ENCODE measurements around the gene CA11. TPM values are rescaled to one million over a fixed set of nuclear protein-coding genes. Genes with fewer than 3 reads are reported as not detected.

CA11 gene
- total and polyA plus RNA-seq, 9 of the 15 experiments (the other 6 are each of a cell fraction or from before 2014, with no cell fraction given), result 2.9 to 19.9 (median 8.3) TPM

DNA sequence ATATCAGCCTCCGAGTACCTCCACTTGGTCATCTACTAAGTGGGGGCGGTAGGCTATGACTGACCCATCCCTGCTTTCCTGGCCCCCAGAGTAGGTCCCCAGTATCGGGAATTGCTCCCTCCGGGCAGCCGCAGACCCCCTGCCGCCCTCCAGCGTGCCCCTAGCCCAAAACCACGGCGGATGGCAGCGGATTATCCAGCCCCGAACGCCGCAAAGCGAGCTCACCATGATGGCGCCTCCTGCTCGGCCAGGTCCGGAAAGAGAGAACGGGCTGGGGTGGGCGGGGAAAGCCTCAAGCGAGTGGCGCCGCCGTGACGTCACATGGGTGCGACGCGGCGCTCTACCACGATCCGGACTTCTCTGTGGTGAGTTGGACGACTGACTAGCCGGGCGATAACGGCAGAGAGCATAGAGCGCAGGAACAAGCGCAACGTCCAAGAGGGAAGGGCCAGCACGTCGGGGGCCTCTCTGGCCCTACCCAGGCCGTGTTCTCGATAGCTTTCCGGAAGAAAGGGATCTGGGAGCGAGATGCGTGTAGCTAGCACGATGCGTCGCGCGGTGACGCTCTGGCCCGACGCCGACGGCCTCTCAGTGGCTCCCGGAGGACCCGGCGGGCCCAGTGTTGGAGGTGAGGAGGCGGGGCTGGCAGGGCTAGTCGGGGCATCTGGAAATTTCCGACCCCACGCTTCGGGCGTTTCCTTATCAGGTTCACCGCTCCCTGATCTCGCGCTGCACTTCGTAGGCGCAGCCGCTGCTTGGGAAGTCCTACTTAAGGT lies 26.9 kb downstream of the CA11 start, which contains the start of the genes RPL18 and SPHK2 (continued):
- peak; percentile 97 for TF ChIP-seq ATF1 (CRISPR knock-in tag; IDR thresholded peaks at IDR 0.05)
- peak; percentile 100 for TF ChIP-seq ATF1 (tag; IDR thresholded peaks at IDR 0.05)
- TF ChIP-seq CHD1 (IDR thresholded peaks at IDR 0.05; ENCODE audit: low read length), result peak; percentile 77
- peak; percentile 98 for TF ChIP-seq ELF2 (CRISPR knock-in tag; IDR thresholded peaks at IDR 0.05)
- TF ChIP-seq, protein P1, sequence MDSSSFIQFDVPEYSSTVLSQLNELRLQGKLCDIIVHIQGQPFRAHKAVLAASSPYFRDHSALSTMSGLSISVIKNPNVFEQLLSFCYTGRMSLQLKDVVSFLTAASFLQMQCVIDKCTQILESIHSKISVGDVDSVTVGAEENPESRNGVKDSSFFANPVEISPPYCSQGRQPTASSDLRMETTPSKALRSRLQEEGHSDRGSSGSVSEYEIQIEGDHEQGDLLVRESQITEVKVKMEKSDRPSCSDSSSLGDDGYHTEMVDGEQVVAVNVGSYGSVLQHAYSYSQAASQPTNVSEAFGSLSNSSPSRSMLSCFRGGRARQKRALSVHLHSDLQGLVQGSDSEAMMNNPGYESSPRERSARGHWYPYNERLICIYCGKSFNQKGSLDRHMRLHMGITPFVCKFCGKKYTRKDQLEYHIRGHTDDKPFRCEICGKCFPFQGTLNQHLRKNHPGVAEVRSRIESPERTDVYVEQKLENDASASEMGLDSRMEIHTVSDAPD (CRISPR knock-in tag; IDR thresholded peaks at IDR 0.05), result no peak
- TF ChIP-seq NRF1 (conservative IDR thresholded peaks at IDR 0.05 in 1 of 2, IDR thresholded peaks at IDR 0.05 in 1 of 2), result peak; percentile 87 to 89
- peak; percentile 96 for TF ChIP-seq TAF9B (IDR thresholded peaks at IDR 0.05; ENCODE audit: partially characterized antibody)
- TF ChIP-seq MYC (IDR thresholded peaks at IDR 0.05; ENCODE audit: low read depth, low read length), result peak; percentile 99
- peak; percentile 85; the same call in 1 of the 2 replicates for TF ChIP-seq MYC (CRISPR knock-in tag; IDR thresholded peaks at IDR 0.05; ENCODE audit: borderline replicate concordance, low read depth)
- TF ChIP-seq EZH2 (IDR thresholded peaks at IDR 0.05; ENCODE audit: borderline replicate concordance, low read depth, low read length), result no peak
- TF ChIP-seq FOSL1 (tag; conservative IDR thresholded peaks at IDR 0.05), result peak; percentile 65
- no peak for TF ChIP-seq ZNF282 (CRISPR knock-in tag; IDR thresholded peaks at IDR 0.05)
- peak; percentile 77; the same call in 1 of the 2 replicates for TF ChIP-seq ZNF766 (CRISPR knock-in tag; conservative IDR thresholded peaks at IDR 0.05)
- TF ChIP-seq SNIP1 (IDR thresholded peaks at IDR 0.05; ENCODE audit: low read depth), result peak; percentile 100
- TF ChIP-seq, protein P2, sequence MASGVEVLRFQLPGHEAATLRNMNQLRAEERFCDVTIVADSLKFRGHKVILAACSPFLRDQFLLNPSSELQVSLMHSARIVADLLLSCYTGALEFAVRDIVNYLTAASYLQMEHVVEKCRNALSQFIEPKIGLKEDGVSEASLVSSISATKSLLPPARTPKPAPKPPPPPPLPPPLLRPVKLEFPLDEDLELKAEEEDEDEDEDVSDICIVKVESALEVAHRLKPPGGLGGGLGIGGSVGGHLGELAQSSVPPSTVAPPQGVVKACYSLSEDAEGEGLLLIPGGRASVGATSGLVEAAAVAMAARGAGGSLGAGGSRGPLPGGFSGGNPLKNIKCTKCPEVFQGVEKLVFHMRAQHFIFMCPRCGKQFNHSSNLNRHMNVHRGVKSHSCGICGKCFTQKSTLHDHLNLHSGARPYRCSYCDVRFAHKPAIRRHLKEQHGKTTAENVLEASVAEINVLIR (CRISPR knock-in tag; IDR thresholded peaks at IDR 0.05), result peak; percentile 99
- TF ChIP-seq, protein P3, sequence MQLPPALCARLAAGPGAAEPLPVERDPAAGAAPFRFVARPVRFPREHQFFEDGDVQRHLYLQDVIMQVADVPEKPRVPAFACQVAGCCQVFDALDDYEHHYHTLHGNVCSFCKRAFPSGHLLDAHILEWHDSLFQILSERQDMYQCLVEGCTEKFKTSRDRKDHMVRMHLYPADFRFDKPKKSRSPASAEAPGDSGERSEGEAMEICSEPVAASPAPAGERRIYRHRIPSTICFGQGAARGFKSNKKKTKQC (CRISPR knock-in tag; IDR thresholded peaks at IDR 0.05), result 0 out of 2 replicates have a peak, but pooled peaks have one; percentile 48
- TF ChIP-seq, protein P4, sequence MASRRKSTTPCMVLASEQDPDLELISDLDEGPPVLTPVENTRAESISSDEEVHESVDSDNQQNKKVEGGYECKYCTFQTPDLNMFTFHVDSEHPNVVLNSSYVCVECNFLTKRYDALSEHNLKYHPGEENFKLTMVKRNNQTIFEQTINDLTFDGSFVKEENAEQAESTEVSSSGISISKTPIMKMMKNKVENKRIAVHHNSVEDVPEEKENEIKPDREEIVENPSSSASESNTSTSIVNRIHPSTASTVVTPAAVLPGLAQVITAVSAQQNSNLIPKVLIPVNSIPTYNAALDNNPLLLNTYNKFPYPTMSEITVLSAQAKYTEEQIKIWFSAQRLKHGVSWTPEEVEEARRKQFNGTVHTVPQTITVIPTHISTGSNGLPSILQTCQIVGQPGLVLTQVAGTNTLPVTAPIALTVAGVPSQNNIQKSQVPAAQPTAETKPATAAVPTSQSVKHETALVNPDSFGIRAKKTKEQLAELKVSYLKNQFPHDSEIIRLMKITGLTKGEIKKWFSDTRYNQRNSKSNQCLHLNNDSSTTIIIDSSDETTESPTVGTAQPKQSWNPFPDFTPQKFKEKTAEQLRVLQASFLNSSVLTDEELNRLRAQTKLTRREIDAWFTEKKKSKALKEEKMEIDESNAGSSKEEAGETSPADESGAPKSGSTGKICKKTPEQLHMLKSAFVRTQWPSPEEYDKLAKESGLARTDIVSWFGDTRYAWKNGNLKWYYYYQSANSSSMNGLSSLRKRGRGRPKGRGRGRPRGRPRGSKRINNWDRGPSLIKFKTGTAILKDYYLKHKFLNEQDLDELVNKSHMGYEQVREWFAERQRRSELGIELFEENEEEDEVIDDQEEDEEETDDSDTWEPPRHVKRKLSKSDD (conservative IDR thresholded peaks at IDR 0.05; ENCODE audit: low read length), result peak; percentile 67; the same call in 1 of the 2 replicates
- TF ChIP-seq NEUROD1 (IDR thresholded peaks at IDR 0.05; ENCODE audit: borderline replicate concordance, low read depth, low read length, partially characterized antibody), result peak; percentile 56
- TF ChIP-seq, protein P5, sequence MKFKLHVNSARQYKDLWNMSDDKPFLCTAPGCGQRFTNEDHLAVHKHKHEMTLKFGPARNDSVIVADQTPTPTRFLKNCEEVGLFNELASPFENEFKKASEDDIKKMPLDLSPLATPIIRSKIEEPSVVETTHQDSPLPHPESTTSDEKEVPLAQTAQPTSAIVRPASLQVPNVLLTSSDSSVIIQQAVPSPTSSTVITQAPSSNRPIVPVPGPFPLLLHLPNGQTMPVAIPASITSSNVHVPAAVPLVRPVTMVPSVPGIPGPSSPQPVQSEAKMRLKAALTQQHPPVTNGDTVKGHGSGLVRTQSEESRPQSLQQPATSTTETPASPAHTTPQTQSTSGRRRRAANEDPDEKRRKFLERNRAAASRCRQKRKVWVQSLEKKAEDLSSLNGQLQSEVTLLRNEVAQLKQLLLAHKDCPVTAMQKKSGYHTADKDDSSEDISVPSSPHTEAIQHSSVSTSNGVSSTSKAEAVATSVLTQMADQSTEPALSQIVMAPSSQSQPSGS (CRISPR knock-in tag; IDR thresholded peaks at IDR 0.05), result no peak

All from K562 (cell line).